HG02588 (cell line): ENCODE data around the gene IL36A.

Experiments used
- ATAC-seq: cut with Tn5 transposase; IDR thresholded peaks from one replicate; pipeline ENCODE4 v1.9.1; 2021; ENCODE audit warnings: mild to moderate bottlenecking, moderate library complexity; ENCODE audit not compliant: unreplicated experiment

IL36A gene

DNA sequence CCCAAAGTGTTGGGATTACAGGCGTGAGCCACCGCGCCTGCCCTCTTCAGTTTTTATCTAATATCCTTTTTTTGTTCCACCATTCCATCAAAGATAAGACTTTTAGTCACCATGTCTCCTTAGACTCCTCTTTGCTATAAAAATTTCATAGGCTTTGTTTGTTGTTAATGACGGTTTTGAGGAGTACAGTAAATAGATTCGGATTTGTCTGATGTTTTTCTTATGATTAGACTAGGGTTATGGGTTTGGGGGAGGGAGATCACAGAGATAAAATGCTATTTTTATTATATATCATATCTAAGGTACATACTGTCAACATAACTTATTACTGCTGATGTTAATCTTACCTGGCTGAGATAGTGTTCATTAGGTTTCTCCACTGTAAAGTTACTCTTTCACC is 41.2 kb downstream of the IL36A start:
- no peak for ATAC-seq

DNA sequence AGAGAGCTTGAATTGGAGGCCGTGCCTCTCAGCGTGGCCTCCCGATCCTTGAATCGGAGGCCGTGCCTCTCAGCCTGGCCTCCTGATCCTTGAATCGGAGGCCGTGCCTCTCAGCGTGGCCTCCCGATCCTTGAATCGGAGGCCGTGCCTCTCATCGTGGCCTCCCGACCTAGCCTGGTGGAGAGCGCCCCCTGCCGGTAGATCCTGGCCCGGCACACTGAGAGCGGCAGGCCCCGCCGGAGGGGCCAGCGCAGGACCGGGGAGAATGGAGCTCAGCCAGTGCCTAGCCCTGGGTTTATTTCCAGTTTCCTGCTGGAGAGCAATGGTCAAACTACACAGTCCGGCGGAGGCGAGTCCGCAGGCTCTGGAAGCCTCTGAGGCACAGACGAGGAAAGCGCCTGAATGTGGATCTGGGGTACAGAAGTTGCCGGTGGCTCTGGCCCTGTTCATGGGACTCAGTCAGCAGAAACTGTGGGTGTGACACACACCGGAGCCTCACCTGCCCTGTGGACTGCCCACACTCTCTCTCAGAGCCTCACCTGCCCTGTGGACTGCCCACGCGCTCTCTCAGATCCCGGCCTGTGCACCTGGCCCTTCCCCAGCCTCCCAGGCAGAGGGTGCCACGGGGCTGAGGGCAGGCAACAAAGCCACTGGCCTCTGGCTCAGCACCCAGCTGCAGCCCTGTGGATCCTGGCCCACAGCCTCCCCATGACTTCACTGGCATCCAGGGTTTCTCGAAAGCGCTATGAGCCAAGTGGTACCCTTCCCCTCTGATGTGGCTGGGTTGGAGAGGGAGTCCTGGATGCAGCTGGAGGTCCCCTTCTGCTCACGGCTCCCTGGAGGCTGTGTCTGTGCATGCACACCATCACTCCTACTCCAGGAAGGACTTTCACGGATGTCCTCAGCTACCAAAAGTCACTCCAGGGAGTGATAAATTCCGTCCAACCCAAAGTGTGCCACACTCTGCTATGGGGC is 45.9 kb downstream of the IL36A start:
- ATAC-seq, result no peak

DNA sequence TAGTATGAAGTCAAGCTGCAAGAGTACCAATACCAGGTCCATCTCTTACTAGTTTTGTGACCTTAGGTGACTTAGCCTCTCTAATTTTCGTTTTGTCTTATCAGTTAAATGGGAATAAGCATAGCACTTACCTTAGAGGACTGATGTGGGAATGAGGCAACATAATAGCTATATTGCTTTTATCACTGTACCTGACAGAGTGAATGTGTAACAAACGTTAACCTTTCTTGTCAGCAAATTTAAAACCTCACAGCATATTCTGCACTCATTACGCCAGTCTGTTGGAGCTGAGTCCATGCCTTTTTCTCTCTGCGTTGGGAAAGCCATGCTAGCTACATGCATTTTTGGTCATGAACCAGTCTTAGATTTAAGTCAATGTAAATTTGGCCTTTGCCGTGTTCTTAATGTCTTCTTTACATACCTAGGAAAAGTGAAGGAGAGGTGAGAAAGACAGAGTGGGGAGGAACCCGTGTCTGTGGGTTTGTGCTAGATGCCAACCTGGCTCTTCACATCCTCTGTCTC is 47.2 kb downstream of the IL36A start, which contains the start of gene IL36B:
TSS of gene IL36B (minus strand) at position 472 of the 522 bp plus-strand sequence.
- no peak for ATAC-seq

DNA sequence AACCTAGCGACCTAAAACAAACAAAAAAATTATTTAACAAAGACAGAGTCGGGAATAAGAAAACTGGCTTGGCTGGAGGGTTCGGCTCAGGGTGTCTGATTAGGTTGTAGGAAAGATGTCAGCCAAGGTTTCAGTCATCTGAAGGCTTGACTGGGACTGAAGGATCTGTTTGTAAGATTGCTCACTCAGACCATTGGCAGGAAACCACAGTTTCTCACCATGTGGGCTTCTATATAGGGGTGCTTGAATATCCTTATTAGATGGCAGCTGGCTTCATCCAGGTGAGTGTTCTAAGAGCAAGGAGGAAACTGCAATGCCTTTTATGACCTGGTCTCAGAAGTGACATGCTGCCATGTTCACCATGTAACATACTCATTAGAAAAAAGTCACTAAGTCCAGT is 48.4 kb downstream of the IL36A start:
- ATAC-seq, result no peak

DNA sequence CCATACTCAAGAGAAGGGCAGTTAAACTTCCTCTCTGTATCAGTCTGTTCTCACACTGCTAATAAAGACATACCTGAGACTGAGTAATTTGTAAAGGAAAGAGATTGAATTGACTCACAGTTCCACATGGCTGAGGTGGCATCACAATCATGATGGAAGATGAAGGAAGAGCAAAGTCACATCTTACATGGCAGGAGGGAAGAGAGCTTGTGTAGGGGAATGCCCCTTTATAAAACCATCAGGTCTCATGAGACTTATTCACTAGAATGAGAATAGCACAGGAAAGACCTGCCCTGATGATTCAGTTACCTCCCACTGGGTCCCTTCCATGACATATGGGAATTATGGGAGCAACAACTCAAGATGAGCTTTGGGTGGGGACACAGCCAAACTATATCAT is 48.8 kb downstream of the IL36A start:
- ATAC-seq, result no peak

DNA sequence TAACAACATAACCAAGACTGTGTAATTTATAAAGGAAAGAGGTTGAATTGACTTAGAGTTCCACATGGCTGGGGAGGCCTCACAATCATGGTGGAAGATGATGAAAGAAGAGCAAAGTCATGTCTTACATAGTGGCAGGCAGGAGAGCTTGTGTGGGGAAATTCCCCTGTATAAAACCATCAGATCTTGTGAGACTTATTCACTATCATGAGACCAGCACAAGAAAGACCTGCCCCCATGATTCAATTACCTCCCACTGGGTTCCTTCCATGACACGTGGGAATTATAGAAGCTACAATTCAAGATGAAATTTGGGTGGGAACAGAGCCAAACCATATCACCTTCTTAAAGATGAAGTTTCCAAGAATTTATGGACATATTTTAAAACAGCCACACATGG is 51.3 kb downstream of the IL36A start:
- ATAC-seq, result no peak

DNA sequence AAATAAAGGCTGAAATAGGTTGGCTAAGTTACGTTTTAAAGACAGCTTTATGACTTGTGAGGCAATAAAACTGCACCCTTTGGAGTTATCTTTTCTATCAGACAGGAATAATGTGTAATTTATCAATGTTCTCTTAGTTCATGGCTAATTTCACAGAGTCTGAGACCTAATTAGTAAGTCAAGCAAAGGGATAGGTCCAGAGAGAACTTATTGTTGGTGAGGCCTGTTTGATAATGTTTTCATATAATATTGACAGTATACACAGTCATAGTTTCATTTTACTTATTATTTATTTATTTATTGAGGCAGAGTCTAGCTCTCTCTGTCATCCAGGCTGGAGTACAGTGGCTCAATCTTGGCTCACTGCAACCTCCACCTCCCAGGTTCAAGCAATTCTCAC is 51.9 kb downstream of the IL36A start:
- no peak for ATAC-seq
